Keratinocyte (primary cell): ENCODE data around the gene DFFB. TPM values are rescaled to one million over a fixed set of nuclear protein-coding genes. Genes with fewer than 3 reads are reported as not detected.

Experiments used
- DNase-seq: peaks from one replicate; pipeline ENCODE4 v3.0.0-alpha.2; 2011; ENCODE audit warnings: low read depth, missing footprints, low spot score
- FAIRE-seq: peaks from 2 replicates; lab custom pipeline; 2011; peaks lifted over from hg19 to GRCh38; lab: Jason Lieb, UNC
- H2AFZ ChIP-seq: 2 replicates; pipeline ENCODE4 v1.6.0; 2012; ENCODE audit warnings: low read length, control low read depth, inconsistent platforms; ENCODE audit not compliant: control insufficient read depth
- H3K27ac ChIP-seq: 2 replicates; pipeline ENCODE4 v1.5.1; 2011; ENCODE audit warnings: low read length; ENCODE audit not compliant: control insufficient read depth, insufficient read depth
- H3K27me3 ChIP-seq: 3 replicates; pipeline ENCODE4 v1.6.0; 2011; ENCODE audit warnings: low read length; ENCODE audit not compliant: control insufficient read depth, insufficient read depth; ENCODE audit errors: extremely low read depth
- H3K36me3 ChIP-seq, 2 experiments: 2 replicates in 1 of 2; 3 replicates in 1 of 2; pipeline ENCODE4 v1.5.1; 2011; ENCODE audit warnings: low read length in 2 of 2, mild to moderate bottlenecking in 1 of 2; ENCODE audit not compliant: control insufficient read depth in 2 of 2, insufficient read depth in 2 of 2; ENCODE audit errors: extremely low read depth in 1 of 2
- H3K4me1 ChIP-seq: 3 replicates; pipeline ENCODE4 v1.5.1; 2011; ENCODE audit warnings: low read length; ENCODE audit not compliant: control insufficient read depth, insufficient read depth; ENCODE audit errors: extremely low read depth
- H3K4me2 ChIP-seq: 3 replicates; pipeline ENCODE4 v1.6.0; 2011; ENCODE audit warnings: low read depth, low read length; ENCODE audit not compliant: control insufficient read depth, insufficient read depth; ENCODE audit errors: extremely low read depth
- H3K4me3 ChIP-seq, 3 experiments: fragments of 200-600 bp in 1 of 3; sonication (generic) in 1 of 3; 2 replicates in 2 of 3; 3 replicates in 1 of 3; pipeline ENCODE4 v1.5.1; 2011 to 2016; ENCODE audit warnings: low read length in 3 of 3, mild to moderate bottlenecking in 3 of 3, control low read depth in 2 of 3, inconsistent platforms in 1 of 3, low read depth in 1 of 3, mixed read lengths in 1 of 3, mixed run types in 1 of 3, moderate library complexity in 1 of 3; ENCODE audit not compliant: control insufficient read depth in 2 of 3, insufficient read depth in 2 of 3; ENCODE audit errors: extremely low read depth in 1 of 3
- H3K79me2 ChIP-seq: 2 replicates; pipeline ENCODE4 v1.6.0; 2012; ENCODE audit warnings: low read length; ENCODE audit not compliant: control insufficient read depth, insufficient read depth
- H3K9ac ChIP-seq: 3 replicates; pipeline ENCODE4 v1.6.0; 2011; ENCODE audit warnings: low read length; ENCODE audit not compliant: control insufficient read depth, insufficient read depth; ENCODE audit errors: extremely low read depth
- H3K9me1 ChIP-seq: 3 replicates; pipeline ENCODE4 v1.6.0; 2011; ENCODE audit warnings: low read length; ENCODE audit not compliant: control insufficient read depth, insufficient read depth; ENCODE audit errors: extremely low read depth
- H3K9me3 ChIP-seq: 2 replicates; pipeline ENCODE4 v1.5.1; 2012; ENCODE audit warnings: low read depth, low read length; ENCODE audit not compliant: control insufficient read depth
- H4K20me1 ChIP-seq: 3 replicates; pipeline ENCODE4 v1.6.0; 2011; ENCODE audit warnings: low read length; ENCODE audit not compliant: control insufficient read depth, insufficient read depth; ENCODE audit errors: extremely low read depth
- EZH2 ChIP-seq: IDR thresholded peaks from one replicate; pipeline ENCODE4 v1.6.1; 2012; ENCODE audit warnings: inconsistent platforms, mild to moderate bottlenecking, low read length, moderate library complexity
- dilution Hi-C: fragments of 300-500 bp; cut with MboI; formaldehyde crosslinking; loops from one replicate; pipeline ENCODE4 v1.7.0; 2020; ENCODE audit warnings: low sequenced_read_pairs; ENCODE audit not compliant: extremely low pct_ligation_motif_present
- polyA plus RNA-seq, 5 experiments: library from polyadenylated mRNA; depleted of rRNA in 3 of 5; stranded (reverse) in 3 of 5; stranded (forward) in 1 of 5; unstranded in 1 of 5; fragments of >200 nt; gene quantifications; 1 replicate in 1 of 5; 2 replicates in 3 of 5; 3 replicates in 1 of 5; pipeline versions ENCODE4 v1.2.1 to v1.2.3, GENCODE V29; 2011 to 2012; ENCODE audit warnings: missing spikeins in 2 of 5, low read depth in 1 of 5, low replicate concordance in 1 of 5
- TF ChIP-seq, protein P1 (sequence below), 3 experiments: IDR thresholded peaks in 1 of 3; conservative IDR thresholded peaks in 1 of 3; optimal IDR thresholded peaks in 1 of 3; 2 replicates in 2 of 3; 3 replicates in 1 of 3; pipeline versions ENCODE3 to v1.5.1; 2011; ENCODE audit warnings: low read length in 3 of 3, mild to moderate bottlenecking in 3 of 3, moderate library complexity in 2 of 3, control low read depth in 1 of 3, inconsistent platforms in 1 of 3; ENCODE audit not compliant: insufficient read depth in 2 of 3; ENCODE audit errors: extremely low read depth in 1 of 3

The DFFB gene
- polyA plus RNA-seq, 1 donor (not counting 4 experiments of a cell fraction or from before 2014, with no cell fraction given): 5.2 TPM

DNA sequence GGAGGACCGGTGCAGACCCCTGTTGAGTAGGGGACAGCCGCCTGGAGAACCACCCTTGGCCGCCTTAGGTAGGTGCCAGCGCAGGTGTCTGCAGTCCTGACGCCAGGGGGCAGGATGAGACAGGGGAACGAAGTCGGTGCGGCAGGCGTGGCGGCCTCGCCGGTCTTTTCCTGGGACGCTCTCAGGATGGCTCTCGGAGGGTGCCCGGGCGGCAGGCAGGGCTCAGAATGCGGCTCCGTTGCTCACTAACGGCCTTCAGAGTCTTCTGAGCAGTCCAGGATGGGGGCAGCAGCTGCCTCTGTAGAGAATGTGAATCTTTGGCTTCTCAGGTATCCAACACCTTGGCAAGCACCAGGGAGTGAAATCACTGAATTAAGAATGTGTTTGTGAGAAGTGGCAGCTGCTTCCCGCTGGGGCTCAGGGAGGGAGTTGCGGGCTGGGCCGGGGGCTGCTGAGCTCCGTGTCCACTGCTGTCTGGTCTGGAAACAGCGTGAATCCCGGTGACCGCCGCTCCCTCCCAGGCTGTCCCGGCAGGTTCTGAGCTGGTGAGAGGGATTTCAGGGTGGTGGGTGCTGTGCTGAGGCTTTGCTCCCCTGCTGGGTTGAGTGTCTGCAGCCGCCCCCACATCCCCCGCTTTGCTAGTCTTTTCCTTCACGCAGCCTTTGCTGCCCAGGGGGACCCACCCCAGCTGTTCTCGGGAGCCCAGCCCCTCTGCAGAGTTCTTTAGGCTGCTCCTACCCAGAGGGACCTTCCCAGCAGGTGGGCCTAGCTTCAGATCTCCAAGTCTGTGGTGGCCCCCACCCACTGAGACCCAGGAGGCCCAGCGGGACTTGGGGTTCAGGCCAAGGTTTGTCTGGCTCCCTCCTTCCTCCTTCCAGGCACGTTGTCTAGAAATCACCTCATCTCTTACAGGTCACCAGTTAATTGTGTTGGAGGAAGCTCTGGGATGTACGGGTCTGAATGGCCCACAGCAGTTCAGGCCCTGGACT lies 53.9 kb downstream of the DFFB start:
- Histone ChIP-seq H3K9ac (no peak overlapping the region), H3K36me3 (no peaks in the 10 kb centered on the region), H3K4me3 (peak overlapping the region in 2 of 3 experiments; percentile 25 to 27), H3K79me2 (no peaks in the 10 kb centered on the region), H3K4me1 (peaks cover 3% of the 10 kb centered on the region), H3K9me3 (no peaks in the 10 kb centered on the region), H3K27me3 (peaks cover 8% of the 10 kb centered on the region), H3K9me1 (no peaks in the 10 kb centered on the region), H3K4me2 (peak overlapping the region; percentile 77), H4K20me1 (no peaks in the 10 kb centered on the region), H3K27ac (no peak overlapping the region), H2AFZ (peak overlapping the region; percentile 80)
- FAIRE-seq: peak; percentile 51
- dilution Hi-C loops: no loop called here
- DNase-seq: peak; percentile 21
- no peak for TF ChIP-seq EZH2
- TF ChIP-seq, protein P1, sequence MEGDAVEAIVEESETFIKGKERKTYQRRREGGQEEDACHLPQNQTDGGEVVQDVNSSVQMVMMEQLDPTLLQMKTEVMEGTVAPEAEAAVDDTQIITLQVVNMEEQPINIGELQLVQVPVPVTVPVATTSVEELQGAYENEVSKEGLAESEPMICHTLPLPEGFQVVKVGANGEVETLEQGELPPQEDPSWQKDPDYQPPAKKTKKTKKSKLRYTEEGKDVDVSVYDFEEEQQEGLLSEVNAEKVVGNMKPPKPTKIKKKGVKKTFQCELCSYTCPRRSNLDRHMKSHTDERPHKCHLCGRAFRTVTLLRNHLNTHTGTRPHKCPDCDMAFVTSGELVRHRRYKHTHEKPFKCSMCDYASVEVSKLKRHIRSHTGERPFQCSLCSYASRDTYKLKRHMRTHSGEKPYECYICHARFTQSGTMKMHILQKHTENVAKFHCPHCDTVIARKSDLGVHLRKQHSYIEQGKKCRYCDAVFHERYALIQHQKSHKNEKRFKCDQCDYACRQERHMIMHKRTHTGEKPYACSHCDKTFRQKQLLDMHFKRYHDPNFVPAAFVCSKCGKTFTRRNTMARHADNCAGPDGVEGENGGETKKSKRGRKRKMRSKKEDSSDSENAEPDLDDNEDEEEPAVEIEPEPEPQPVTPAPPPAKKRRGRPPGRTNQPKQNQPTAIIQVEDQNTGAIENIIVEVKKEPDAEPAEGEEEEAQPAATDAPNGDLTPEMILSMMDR (optimal IDR thresholded peaks at IDR 0.05 in 1 of 3, IDR thresholded peaks at IDR 0.05 in 1 of 3, conservative IDR thresholded peaks at IDR 0.05 in 1 of 3; ENCODE audit: extremely low read depth in 1 of 3, insufficient read depth in 2 of 3, low read length in 3 of 3): peak; percentile 78 to 94 (median 94)

DNA sequence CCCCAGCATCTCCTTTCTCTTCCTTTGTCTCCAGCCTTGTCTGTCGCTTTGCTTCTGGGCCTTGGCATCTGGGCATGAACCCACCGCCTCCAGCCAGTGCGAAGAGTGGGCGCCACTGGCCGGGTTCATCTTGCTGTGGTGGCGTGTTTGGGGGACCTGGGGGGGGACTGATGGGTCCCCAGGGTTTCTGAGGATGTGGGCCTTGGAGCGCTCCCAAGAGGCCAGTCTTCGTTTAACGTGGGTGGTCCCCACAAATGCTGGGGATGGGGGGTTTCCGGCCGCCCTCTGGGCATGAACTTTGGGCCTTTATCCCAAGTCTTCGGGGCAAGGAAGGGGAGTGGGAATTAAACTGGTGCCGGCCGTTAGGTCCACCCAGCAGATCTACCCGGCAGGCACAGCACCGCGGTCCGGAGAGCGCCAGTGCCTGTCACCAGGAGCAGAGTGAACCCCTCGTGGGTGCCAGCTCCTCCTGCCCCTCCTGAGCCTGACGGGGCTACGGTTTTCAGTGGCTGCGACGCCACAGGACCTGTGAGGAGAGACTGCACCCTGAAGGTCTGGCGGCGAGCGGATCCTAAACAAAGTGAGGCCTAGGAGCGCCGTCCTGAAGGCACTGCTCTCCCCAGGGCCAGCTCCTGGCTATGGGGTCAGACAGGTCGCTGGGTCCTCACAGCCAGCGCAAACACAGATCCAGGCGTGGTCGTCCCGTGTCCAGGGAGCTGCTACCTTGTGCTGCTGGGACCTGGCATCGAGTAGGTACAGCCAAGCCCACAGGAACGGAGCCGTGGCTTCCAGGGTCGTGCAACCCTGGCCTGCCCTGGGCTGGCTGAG lies 54.9 kb downstream of the DFFB start:
- H3K27me3 ChIP-seq: peaks cover 8% of the 10 kb centered on the region
- H3K9me1 ChIP-seq: no peaks in the 10 kb centered on the region
- no peaks in the 10 kb centered on the region for H4K20me1 ChIP-seq
- no peak overlapping the region for H2AFZ ChIP-seq
- dilution Hi-C loops: no loop called here
- H3K9ac ChIP-seq: no peak overlapping the region
- no peak for TF ChIP-seq EZH2
- TF ChIP-seq, protein P1 (optimal IDR thresholded peaks at IDR 0.05 in 1 of 3, IDR thresholded peaks at IDR 0.05 in 1 of 3, conservative IDR thresholded peaks at IDR 0.05 in 1 of 3; ENCODE audit: extremely low read depth in 1 of 3, insufficient read depth in 2 of 3, low read length in 3 of 3): no peak
- no peaks in the 10 kb centered on the region for H3K9me3 ChIP-seq
- H3K79me2 ChIP-seq: no peaks in the 10 kb centered on the region
- H3K4me2 ChIP-seq: no peak overlapping the region
- no peaks in the 10 kb centered on the region for H3K36me3 ChIP-seq
- no peak overlapping the region for H3K4me3 ChIP-seq
- no peak overlapping the region for H3K27ac ChIP-seq
- DNase-seq (no peak), FAIRE-seq (no peak)
- peaks cover 3% of the 10 kb centered on the region for H3K4me1 ChIP-seq
